Subcutaneous adipose tissue (tissue), 4 donors: ENCODE results near the gene SLPI. TPM values are rescaled to one million over a fixed set of nuclear protein-coding genes. Genes with fewer than 3 reads are reported as not detected.

Experiments
- CTCF ChIP-seq: fragments of 450-650 bp; IDR thresholded peaks from one replicate; pipeline ENCODE4 v1.5.1; 2016; ENCODE audit warnings: low read depth, mild to moderate bottlenecking, control low read depth, antibody characterized with exemption, moderate library complexity
- total RNA-seq, 4 donors: library from RNA; depleted of rRNA; stranded (reverse); fragments of >200 nt; gene quantifications; one replicate each; pipeline ENCODE4 v1.1.0, GENCODE V29; 2016

Gene SLPI
- total RNA-seq, 4 donors from 2014 or later: 7.0 to 52.3 (median 22.9) TPM

- no peak for TF ChIP-seq CTCF
Measured at GRCh38 chr20:45257161-45257560, 2.8 kb upstream of the SLPI start.

GRCh38 chr20:45253261-45253660, 1.1 kb downstream of the SLPI start:
- no peak for TF ChIP-seq CTCF

- no peak for TF ChIP-seq CTCF
Measured at GRCh38 chr20:45251884-45252560, 2.3 kb downstream of the SLPI start.

GRCh38 chr20:45248609-45249008, 5.8 kb downstream of the SLPI start:
- TF ChIP-seq CTCF: no peak

GRCh38 chr20:45247865-45248264, 6.5 kb downstream of the SLPI start:
- TF ChIP-seq CTCF: no peak

- TF ChIP-seq CTCF: no peak
Measured at GRCh38 chr20:45246109-45246508, 8.3 kb downstream of the SLPI start.

GRCh38 chr20:45238139-45238538, 16.2 kb downstream of the SLPI start:
- no peak for TF ChIP-seq CTCF
